Upper lobe of left lung (tissue), 6 donors: ENCODE measurements around the gene ZFR. TPM values are rescaled to one million over a fixed set of nuclear protein-coding genes. Genes with fewer than 3 reads are reported as not detected.

ENCODE experiments used
- ATAC-seq, 2 donors: fragments of 200-7000 bp; cut with Tn5 transposase; one replicate each; pipeline ENCODE4 v1.9.1; 2022; ENCODE audit warnings: mild to moderate bottlenecking in 2 of 2, moderate library complexity in 2 of 2; ENCODE audit not compliant: low FRiP score in 2 of 2
- DNase-seq, 2 donors: peaks; one replicate each; pipeline ENCODE4 v3.0.0-alpha.2; 2019 to 2020
- H3K27ac ChIP-seq, 4 donors: fragments of 200-600 bp; sonication (generic); one replicate each; pipeline ENCODE4 v1.5.1; 2016 to 2019
- H3K27me3 ChIP-seq, 4 donors: fragments of 200-600 bp; sonication (generic); one replicate each; pipeline ENCODE4 v1.5.1; 2017 to 2019
- H3K36me3 ChIP-seq, 4 donors: fragments of 200-600 bp; sonication (generic); one replicate each; pipeline ENCODE4 v1.5.1; 2016 to 2019
- H3K4me1 ChIP-seq, 4 donors: fragments of 200-600 bp; sonication (generic); one replicate each; pipeline ENCODE4 v1.5.1; 2018 to 2019
- H3K4me3 ChIP-seq, 4 donors: fragments of 200-600 bp; sonication (generic); one replicate each; pipeline ENCODE4 v1.5.1; 2017 to 2019; ENCODE audit warnings: mild to moderate bottlenecking in 2 of 4, moderate library complexity in 1 of 4
- H3K9me3 ChIP-seq, 4 donors: fragments of 200-600 bp; sonication (generic); one replicate each; pipeline ENCODE4 v1.5.1; 2018 to 2019
- EP300 ChIP-seq, 4 donors: sonication (generic); formaldehyde crosslinking; IDR thresholded peaks; one replicate each; pipeline ENCODE4 v1.5.1; 2017; ENCODE audit warnings: antibody characterized with exemption in 4 of 4, control low read depth in 2 of 4
- POLR2A ChIP-seq, 4 donors: fragments of 450-650 bp; IDR thresholded peaks; one replicate each; pipeline ENCODE4 v1.5.1; 2016 to 2017; ENCODE audit warnings: antibody characterized with exemption in 4 of 4, mild to moderate bottlenecking in 2 of 4
- POLR2AphosphoS5 ChIP-seq, 2 donors: sonication (generic); formaldehyde crosslinking; IDR thresholded peaks; one replicate each; pipeline ENCODE4 v1.5.1; 2017; ENCODE audit warnings: antibody characterized with exemption in 2 of 2
- WGBS, 2 donors: methylation state at CpG; one replicate each; pipeline ENCODE4 v1.1.5; 2017 to 2018; 5-methylcytosine and 5-hydroxymethylcytosine counted together
- total RNA-seq, 6 donors: library from RNA; depleted of rRNA in 4 of 6; stranded (reverse); fragments of >200 nt in 4 of 6; gene quantifications; one replicate each; pipeline versions ENCODE4 v1.1.0 to v1.2.1, GENCODE V29; 2016 to 2021
- TF ChIP-seq, protein P1 (sequence below), 6 experiments: fragments of 450-650 bp in 4 of 6; fragments of 200-600 bp in 2 of 6; sonication (generic) in 2 of 6; IDR thresholded peaks; one replicate each; pipeline ENCODE4 v1.5.1; 2016 to 2019; ENCODE audit warnings: antibody characterized with exemption in 6 of 6
- donor health status: DM: no; HTN: no; CAD: no; lungs with moderate emphysema.
- donor health status: DM: no; HTN: yes; CAD: no; lungs with severe emphysema.

The ZFR gene
- total RNA-seq, 6 donors from 2014 or later: 33.8 to 85.1 (median 50.2) TPM

DNA sequence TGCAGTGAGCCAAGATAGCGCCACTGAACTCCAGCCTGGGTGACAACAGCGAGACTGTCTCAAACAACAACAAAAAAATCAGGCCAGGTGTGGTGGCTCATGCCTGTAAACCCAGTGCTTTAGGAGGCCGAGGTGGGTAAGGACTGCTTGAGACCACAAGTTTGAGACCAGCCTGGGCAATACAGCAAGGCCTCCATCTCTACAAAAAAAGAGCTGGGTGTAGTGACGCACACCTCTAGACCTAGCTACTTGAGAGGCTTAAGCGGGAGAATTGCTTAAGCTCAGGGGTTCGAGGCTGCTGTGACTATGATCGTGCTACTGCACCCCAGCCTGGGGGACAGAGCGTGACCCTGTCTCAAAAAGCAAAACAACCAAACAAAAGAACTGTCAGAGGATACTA lies 91.9 kb downstream of the ZFR start:
- ATAC-seq: no peak
- WGBS, 2 donors: 84 to 95% methylated on average over 8 of the region's 8 CpGs

DNA sequence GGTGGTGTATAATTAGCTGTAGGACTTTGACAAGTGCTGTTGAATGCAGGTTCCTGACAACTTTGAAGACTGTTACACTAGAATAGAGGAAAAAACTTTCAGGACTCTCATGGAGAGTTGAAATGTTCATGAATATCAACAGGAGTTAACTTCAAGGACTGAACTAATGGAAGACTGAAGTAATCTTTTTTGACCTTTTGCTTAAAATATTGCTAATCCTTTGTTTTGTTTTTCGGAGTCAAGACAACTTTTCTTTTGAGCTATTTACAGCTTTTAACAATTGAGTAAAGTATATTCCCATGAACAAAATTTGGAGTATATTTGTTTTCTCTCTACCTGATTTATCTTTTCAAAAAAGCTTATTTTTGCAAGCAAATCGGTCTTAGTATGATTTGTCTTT lies 97.7 kb downstream of the ZFR start:
- Histone ChIP-seq H3K27me3 (no peaks in the 10 kb centered on the region), H3K9me3 (no peaks in the 10 kb centered on the region), H3K36me3 (no peaks in the 10 kb centered on the region), H3K4me3 (no peak overlapping the region), H3K4me1 (no peaks in the 10 kb centered on the region), H3K27ac (no peak overlapping the region)
- TF ChIP-seq POLR2AphosphoS5 (IDR thresholded peaks at IDR 0.05): no peak
- TF ChIP-seq, protein P1, sequence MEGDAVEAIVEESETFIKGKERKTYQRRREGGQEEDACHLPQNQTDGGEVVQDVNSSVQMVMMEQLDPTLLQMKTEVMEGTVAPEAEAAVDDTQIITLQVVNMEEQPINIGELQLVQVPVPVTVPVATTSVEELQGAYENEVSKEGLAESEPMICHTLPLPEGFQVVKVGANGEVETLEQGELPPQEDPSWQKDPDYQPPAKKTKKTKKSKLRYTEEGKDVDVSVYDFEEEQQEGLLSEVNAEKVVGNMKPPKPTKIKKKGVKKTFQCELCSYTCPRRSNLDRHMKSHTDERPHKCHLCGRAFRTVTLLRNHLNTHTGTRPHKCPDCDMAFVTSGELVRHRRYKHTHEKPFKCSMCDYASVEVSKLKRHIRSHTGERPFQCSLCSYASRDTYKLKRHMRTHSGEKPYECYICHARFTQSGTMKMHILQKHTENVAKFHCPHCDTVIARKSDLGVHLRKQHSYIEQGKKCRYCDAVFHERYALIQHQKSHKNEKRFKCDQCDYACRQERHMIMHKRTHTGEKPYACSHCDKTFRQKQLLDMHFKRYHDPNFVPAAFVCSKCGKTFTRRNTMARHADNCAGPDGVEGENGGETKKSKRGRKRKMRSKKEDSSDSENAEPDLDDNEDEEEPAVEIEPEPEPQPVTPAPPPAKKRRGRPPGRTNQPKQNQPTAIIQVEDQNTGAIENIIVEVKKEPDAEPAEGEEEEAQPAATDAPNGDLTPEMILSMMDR (IDR thresholded peaks at IDR 0.05): no peak
- no peak for TF ChIP-seq EP300 (IDR thresholded peaks at IDR 0.05)
- no peak for TF ChIP-seq POLR2A (IDR thresholded peaks at IDR 0.05)
- WGBS, 2 donors: 71 to 98% methylated on average over 2 of the region's 2 CpGs
- ATAC-seq (no peak), DNase-seq (no peak)

More for the DNA sequence above, 91.9 kb downstream of the ZFR start:
- Histone ChIP-seq H3K4me1 (no peaks in the 10 kb centered on the region), H3K36me3 (peaks cover 4 to 46% (median 7%) of the 10 kb centered on the region in 4 donors), H3K27me3 (no peaks in the 10 kb centered on the region), H3K9me3 (no peaks in the 10 kb centered on the region), H3K27ac (no peak overlapping the region), H3K4me3 (no peak overlapping the region)
- DNase-seq: no peak
- TF ChIP-seq POLR2AphosphoS5 (IDR thresholded peaks at IDR 0.05): no peak
- no peak for TF ChIP-seq POLR2A (IDR thresholded peaks at IDR 0.05)
- no peak for TF ChIP-seq EP300 (IDR thresholded peaks at IDR 0.05)
- TF ChIP-seq, protein P1 (IDR thresholded peaks at IDR 0.05): no peak

DNA sequence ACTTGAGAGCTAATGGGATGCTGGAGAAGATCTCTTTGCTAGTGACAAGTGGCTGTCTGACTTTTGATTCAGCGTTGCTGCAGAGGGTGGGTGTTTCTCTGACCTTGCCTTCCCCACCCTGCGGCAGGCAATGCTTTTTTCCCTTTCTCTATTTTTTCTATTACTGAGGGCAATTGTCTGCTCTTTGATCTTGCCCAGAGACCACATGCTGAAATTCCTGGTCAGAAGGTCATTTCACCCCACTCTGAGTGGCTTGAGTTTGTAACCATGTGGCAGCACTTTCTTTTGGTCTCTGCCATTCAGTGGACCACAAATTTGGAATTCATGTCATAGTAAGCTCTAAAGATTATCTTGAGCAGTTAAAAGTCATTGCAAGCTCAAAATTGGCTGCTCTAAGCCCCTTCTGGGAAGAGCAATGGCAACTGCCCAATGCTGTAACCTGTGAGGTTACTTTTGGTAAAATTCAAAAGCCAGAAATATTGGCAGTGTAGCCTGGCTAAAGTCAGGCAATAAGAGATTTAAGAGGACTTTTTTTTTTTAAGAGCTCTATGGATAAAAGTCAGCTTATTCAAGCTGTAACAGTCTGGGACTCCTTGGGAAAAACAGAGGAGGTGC lies 101.4 kb downstream of the ZFR start:
- no peak for TF ChIP-seq EP300 (IDR thresholded peaks at IDR 0.05)
- TF ChIP-seq, protein P1 (IDR thresholded peaks at IDR 0.05): no peak
- no peak for TF ChIP-seq POLR2A (IDR thresholded peaks at IDR 0.05)
- no peak for TF ChIP-seq POLR2AphosphoS5 (IDR thresholded peaks at IDR 0.05)
- no peak overlapping the region for H3K27ac ChIP-seq
- no peaks in the 10 kb centered on the region for H3K27me3 ChIP-seq
- ATAC-seq (no peak), DNase-seq (no peak)
- H3K9me3 ChIP-seq: peaks cover 0 to 15% (median 6%) of the 10 kb centered on the region in 4 donors
- no peaks in the 10 kb centered on the region for H3K36me3 ChIP-seq
- H3K4me3 ChIP-seq: no peak overlapping the region
- H3K4me1 ChIP-seq: no peaks in the 10 kb centered on the region
- 97 to 100% methylated on average over 2 of the region's 2 CpGs for WGBS, 2 donors

DNA sequence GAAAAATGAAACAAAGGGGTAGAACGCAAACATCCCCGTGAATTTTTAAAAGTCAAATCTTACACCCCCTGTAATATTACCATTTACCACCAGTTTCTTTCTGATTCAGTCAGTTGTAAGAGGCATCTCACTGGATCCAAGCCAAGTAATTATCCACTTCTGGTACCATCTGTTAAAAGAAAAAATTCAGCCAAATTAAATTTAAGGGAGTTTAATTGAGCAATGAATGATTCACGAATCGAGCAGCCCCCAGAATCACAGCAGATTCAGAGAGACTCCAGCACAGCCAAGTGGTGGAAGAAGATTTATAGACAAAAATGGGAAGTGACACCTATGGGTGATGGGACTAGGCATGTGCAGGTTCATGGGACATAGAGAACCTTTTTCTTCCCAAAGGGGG lies 101.9 kb downstream of the ZFR start:
- DNase-seq: no peak
- Histone ChIP-seq H3K27ac (no peak overlapping the region), H3K9me3 (peaks cover 0 to 15% (median 6%) of the 10 kb centered on the region in 4 donors), H3K27me3 (no peaks in the 10 kb centered on the region), H3K4me1 (no peaks in the 10 kb centered on the region), H3K4me3 (no peak overlapping the region), H3K36me3 (no peaks in the 10 kb centered on the region)
- TF ChIP-seq, protein P1 (IDR thresholded peaks at IDR 0.05): no peak
- TF ChIP-seq POLR2A (IDR thresholded peaks at IDR 0.05) (no peak), POLR2AphosphoS5 (IDR thresholded peaks at IDR 0.05) (no peak), EP300 (IDR thresholded peaks at IDR 0.05) (no peak)
- 62 to 64% methylated on average over 4 of the region's 4 CpGs for WGBS, 2 donors
- no peak for ATAC-seq

DNA sequence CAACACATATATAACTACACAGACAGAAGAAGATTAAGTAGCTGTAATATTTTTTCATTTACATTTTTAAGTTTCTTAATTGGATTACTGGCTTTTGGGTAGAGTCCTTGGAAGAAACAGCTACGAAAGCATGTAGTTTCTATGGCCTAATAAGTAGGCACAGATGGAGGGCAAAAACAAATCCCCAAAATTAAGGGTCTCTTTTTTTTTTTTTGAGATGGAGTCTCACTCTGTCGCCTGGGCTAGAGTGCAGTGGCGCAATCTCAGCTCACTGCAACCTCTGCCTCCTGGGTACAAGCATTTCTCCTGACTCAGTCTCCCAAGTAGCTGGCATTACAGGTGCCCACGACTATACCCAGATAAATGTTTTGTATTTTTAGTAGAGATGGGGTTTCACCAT lies 104.7 kb downstream of the ZFR start:
- DNase-seq: no peak
- WGBS, 2 donors: 70 to 88% methylated on average over 4 of the region's 4 CpGs
- no peak for TF ChIP-seq EP300 (IDR thresholded peaks at IDR 0.05)
- TF ChIP-seq POLR2AphosphoS5 (IDR thresholded peaks at IDR 0.05): no peak
- TF ChIP-seq POLR2A (IDR thresholded peaks at IDR 0.05): no peak
- TF ChIP-seq, protein P1 (IDR thresholded peaks at IDR 0.05): no peak
- no peak for ATAC-seq
- H3K4me1 ChIP-seq: no peaks in the 10 kb centered on the region
- H3K27me3 ChIP-seq: no peaks in the 10 kb centered on the region
- H3K27ac ChIP-seq: no peak overlapping the region
- H3K9me3 ChIP-seq: peaks cover 0 to 15% (median 6%) of the 10 kb centered on the region in 4 donors
- H3K4me3 ChIP-seq: no peak overlapping the region
- no peaks in the 10 kb centered on the region for H3K36me3 ChIP-seq
